HCT116 (cell line): ENCODE measurements around the gene CARD10. TPM values are rescaled to one million over a fixed set of nuclear protein-coding genes. Genes with fewer than 3 reads are reported as not detected.

Experiments
- ATAC-seq: fragments of 200-7000 bp; cut with Tn5 transposase; 2 replicates; pipeline ENCODE4 v1.9.1; 2020; ENCODE audit warnings: mild to moderate bottlenecking, moderate library complexity
- BruUV-seq: library from RNA; stranded (reverse); fragments of 400-500 nt; replicated peaks from 2 replicates; lab custom pipeline; 2021; lab: Mats Ljungman, UMichigan
- CTCF ChIA-PET: fragments of 300-600 bp; sonication (Branson Sonifier 250); formaldehyde crosslinking; loops from one replicate; lab custom pipeline; 2021; ENCODE audit warnings: antibody characterized with exemption; lab: Charles Lee
- POLR2A ChIA-PET: fragments of 300-600, 350-600 bp; sonication (Branson Sonifier 250); formaldehyde crosslinking; loops from one replicate; lab custom pipeline; 2021; ENCODE audit warnings: antibody characterized with exemption; lab: Charles Lee
- RAD21 ChIA-PET, 2 experiments: fragments of 300-600 bp; sonication (Branson Sonifier 250); formaldehyde crosslinking; loops; one replicate each; lab custom pipeline; 2023; ENCODE audit warnings: low total read pairs in 2 of 2; ENCODE audit not compliant: uncharacterized antibody in 2 of 2, unreplicated experiment in 2 of 2, low non-redundant PET in 1 of 2; lab: Charles Lee
- DNase-seq: peaks from one replicate; pipeline ENCODE4 v3.0.0-alpha.2; 2010; ENCODE audit warnings: low read depth, low spot score
- H2AFZ ChIP-seq: fragments of 200-600 bp; shearing (Covaris generic), sonication (generic); 2 replicates; pipeline ENCODE4 v1.6.1; 2017; ENCODE audit warnings: low read depth, mixed run types, mixed read lengths, antibody characterized with exemption, low read length; ENCODE audit not compliant: poor library complexity, severe bottlenecking
- H3K27ac ChIP-seq: 2 replicates; pipeline ENCODE4 v1.5.1; 2012; ENCODE audit warnings: low read depth, low read length
- H3K27me3 ChIP-seq: fragments of 200-600 bp; sonication (generic); 2 replicates; pipeline ENCODE4 v1.6.1; 2016; ENCODE audit warnings: mixed run types, low read length, mixed read lengths; ENCODE audit not compliant: insufficient read depth
- H3K36me3 ChIP-seq, 2 experiments: fragments of 200-500 bp in 1 of 2; fragments of 200-600 bp in 1 of 2; sonication (Bioruptor generic) in 1 of 2; sonication (generic) in 1 of 2; 2 replicates each; pipeline versions ENCODE4 v1.5.1 to v1.6.1; 2014 to 2016; ENCODE audit warnings: low read length in 2 of 2, inconsistent platforms in 1 of 2, mixed read lengths in 1 of 2, mixed run types in 1 of 2; ENCODE audit not compliant: insufficient read depth in 2 of 2, control insufficient read depth in 1 of 2
- H3K4me1 ChIP-seq, 2 experiments: fragments of 200-600 bp in 1 of 2; sonication (generic) in 1 of 2; 2 replicates each; pipeline versions ENCODE4 v1.5.1 to v1.6.1; 2012 to 2017; ENCODE audit warnings: low read length in 2 of 2, inconsistent platforms in 1 of 2, mild to moderate bottlenecking in 1 of 2, mixed read lengths in 1 of 2, mixed run types in 1 of 2, moderate library complexity in 1 of 2; ENCODE audit not compliant: insufficient read depth in 2 of 2, control insufficient read depth in 1 of 2
- H3K4me2 ChIP-seq: fragments of 200-600 bp; sonication (generic); 2 replicates; pipeline ENCODE4 v1.6.1; 2017; ENCODE audit warnings: mixed run types, low read length, mixed read lengths
- H3K4me3 ChIP-seq, 2 experiments: fragments of 200-600 bp in 1 of 2; sonication (generic) in 1 of 2; replicated peaks in 1 of 2; 2 replicates each; pipeline ENCODE4 v1.5.1; 2011 to 2016; ENCODE audit warnings: low read length in 2 of 2, control low read depth in 1 of 2, low read depth in 1 of 2, mild to moderate bottlenecking in 1 of 2, mixed read lengths in 1 of 2, mixed run types in 1 of 2
- H3K79me2 ChIP-seq: fragments of 200-600 bp; sonication (generic); 2 replicates; pipeline ENCODE4 v1.6.1; 2017; ENCODE audit warnings: mild to moderate bottlenecking, mixed run types, low read length, moderate library complexity, mixed read lengths; ENCODE audit not compliant: insufficient read depth
- H3K9ac ChIP-seq: fragments of 200-600 bp; sonication (generic); 2 replicates; pipeline ENCODE4 v1.6.1; 2016; ENCODE audit warnings: low read length, mixed read lengths
- H3K9me2 ChIP-seq: fragments of 200-600 bp; sonication (generic), shearing (Covaris generic); 2 replicates; pipeline ENCODE4 v1.6.1; 2017; ENCODE audit warnings: mixed run types, mild to moderate bottlenecking, moderate library complexity; ENCODE audit not compliant: insufficient read depth
- H3K9me3 ChIP-seq, 2 experiments: fragments of 200-500 bp in 1 of 2; fragments of 200-600 bp in 1 of 2; sonication (Bioruptor generic) in 1 of 2; sonication (generic) in 1 of 2; 2 replicates each; pipeline ENCODE4 v1.6.1; 2014 to 2017; ENCODE audit warnings: low read length in 2 of 2, mixed read lengths in 2 of 2, inconsistent platforms in 1 of 2, low read depth in 1 of 2, mild to moderate bottlenecking in 1 of 2, mixed run types in 1 of 2, moderate library complexity in 1 of 2; ENCODE audit not compliant: control insufficient read depth in 1 of 2, insufficient read depth in 1 of 2
- H4K20me1 ChIP-seq: fragments of 200-600 bp; sonication (generic), shearing (Covaris generic); 2 replicates; pipeline ENCODE4 v1.6.1; 2017; ENCODE audit warnings: mixed run types, mild to moderate bottlenecking, moderate library complexity; ENCODE audit not compliant: insufficient read depth
- CEBPB ChIP-seq: IDR thresholded peaks from 2 replicates; pipeline ENCODE4 v1.6.1; 2012; ENCODE audit warnings: low read depth
- CTCF ChIP-seq, 3 experiments: fragments of 200-600 bp in 1 of 3; sonication (generic) in 1 of 3; IDR thresholded peaks in 2 of 3; conservative IDR thresholded peaks in 1 of 3; 2 replicates each; pipeline ENCODE4 v1.5.1; 2012 to 2017; ENCODE audit warnings: low read depth in 2 of 3, low read length in 2 of 3, antibody characterized with exemption in 1 of 3, borderline replicate concordance in 1 of 3, control low read depth in 1 of 3, mild to moderate bottlenecking in 1 of 3, mixed read lengths in 1 of 3, mixed run types in 1 of 3, moderate library complexity in 1 of 3; ENCODE audit not compliant: insufficient read depth in 1 of 3
- POLR2AphosphoS5 ChIP-seq: IDR thresholded peaks from 2 replicates; pipeline ENCODE4 v1.6.1; 2011; ENCODE audit warnings: mild to moderate bottlenecking, low read depth, low read length, moderate library complexity
- RAD21 ChIP-seq: IDR thresholded peaks from 2 replicates; pipeline ENCODE4 v1.6.1; 2012; ENCODE audit warnings: low read depth, mild to moderate bottlenecking
- ZFX ChIP-seq: fragments of 450-650 bp; IDR thresholded peaks from 2 replicates; pipeline ENCODE4 v1.6.1; 2017
- ZNF274 ChIP-seq: fragments of 200-500 bp; sonication (Bioruptor generic); IDR thresholded peaks from 2 replicates; pipeline ENCODE4 v1.6.1; 2014; ENCODE audit warnings: mild to moderate bottlenecking, low read depth, low read length, inconsistent platforms
- intact Hi-C: fragments of 100-400 bp; cut with micrococcal nuclease; formaldehyde crosslinking; loops from 2 replicates; pipeline ENCODE4 v1.10.0; 2022
- total RNA-seq: library from RNA; stranded (reverse); gene quantifications from one replicate; pipeline ENCODE4 v1.2.1, GENCODE V29; 2021; ENCODE audit not compliant: unreplicated experiment

The CARD10 gene
- total RNA-seq, 1 experiment from 2014 or later: 32.0 TPM

- no peaks in the 10 kb centered on the region for H3K27me3 ChIP-seq
- RAD21 ChIA-PET: interaction anchor here (0.9 to 3.5 kb wide), 6 partner anchors 11 to 61 kb away, joined by 3 to 17 read pairs (median 3); no protein-coding TSS in a partner anchor
- ATAC-seq (peak; percentile 82), DNase-seq (no peak)
- intact Hi-C loops: loop anchor here (1.0 kb wide), 1 partner anchor 21 kb away; no protein-coding TSS in a partner anchor
- H3K4me2 ChIP-seq: peak overlapping the region; percentile 93
- BruUV-seq: TSS peak; percentile 84
- H3K79me2 ChIP-seq: no peaks in the 10 kb centered on the region
- H3K36me3 ChIP-seq: no peaks in the 10 kb centered on the region
- H3K9ac ChIP-seq: peak overlapping the region; percentile 67
- no peaks in the 10 kb centered on the region for H3K9me2 ChIP-seq
- peak overlapping the region; percentile 78 for H3K27ac ChIP-seq
- no peaks in the 10 kb centered on the region for H3K9me3 ChIP-seq
- H3K4me1 ChIP-seq: peaks cover 37 to 62% of the 10 kb centered on the region in 2 experiments
- H2AFZ ChIP-seq: peak overlapping the region; percentile 39
- CTCF ChIA-PET: interaction anchor here (1.1 to 14.9 kb wide), 9 partner anchors 13 to 135 kb away, joined by 3 to 238 read pairs (median 4); partner anchors contain the start of genes CDC42EP1 and GGA1
- no peaks in the 10 kb centered on the region for H4K20me1 ChIP-seq
- TF ChIP-seq ZFX: 0 out of 2 replicates have a peak, but pooled peaks have one; percentile 23
- peak; percentile 69 for TF ChIP-seq POLR2AphosphoS5
- no peak for TF ChIP-seq ZNF274
- POLR2A ChIA-PET: interaction anchor here (0.7 to 3.7 kb wide), 7 partner anchors 9 to 62 kb away, joined by 3 to 21 read pairs (median 6); no protein-coding TSS in a partner anchor
- peak overlapping the region; percentile 46 to 59 for H3K4me3 ChIP-seq
Measured at GRCh38 chr22:37545703-37546436, 26.7 kb upstream of the CARD10 start.

- H3K9ac ChIP-seq: peak overlapping the region; percentile 67
- intact Hi-C loops: loop anchor here (1.0 kb wide), 1 partner anchor 22 kb away; no protein-coding TSS in a partner anchor
- no peak overlapping the region for H2AFZ ChIP-seq
- CTCF ChIA-PET: interaction anchor here (1.1 to 14.9 kb wide), 11 partner anchors 14 to 229 kb away, joined by 3 to 238 read pairs (median 3); partner anchors contain the start of gene CDC42EP1
- no peaks in the 10 kb centered on the region for H3K79me2 ChIP-seq
- H3K9me3 ChIP-seq: no peaks in the 10 kb centered on the region
- ATAC-seq (peak; percentile 76), DNase-seq (no peak)
- TF ChIP-seq RAD21 (peak; percentile 89), CTCF (IDR thresholded peaks at IDR 0.05 in 2 of 3, conservative IDR thresholded peaks at IDR 0.05 in 1 of 3; ENCODE audit: borderline replicate concordance in 1 of 3, insufficient read depth in 1 of 3, low read depth in 2 of 3, low read length in 2 of 3) (peak; percentile 87 to 91 (median 89)), CEBPB (no peak)
- H3K4me1 ChIP-seq: peaks cover 37 to 69% of the 10 kb centered on the region in 2 experiments
- H3K4me3 ChIP-seq: peak overlapping the region; percentile 46 to 59
- no peaks in the 10 kb centered on the region for H3K9me2 ChIP-seq
- BruUV-seq: no TSS peak
- H3K36me3 ChIP-seq: no peaks in the 10 kb centered on the region
- RAD21 ChIA-PET: interaction anchor here (0.9 to 3.5 kb wide), 7 partner anchors 12 to 62 kb away, joined by 3 to 17 read pairs (median 3); no protein-coding TSS in a partner anchor
- no peaks in the 10 kb centered on the region for H4K20me1 ChIP-seq
- POLR2A ChIA-PET: interaction anchor here (0.7 to 3.7 kb wide), 9 partner anchors 14 to 202 kb away, joined by 3 to 21 read pairs (median 4); partner anchors contain the start of gene GGA1
- peak overlapping the region; percentile 93 for H3K4me2 ChIP-seq
- peak overlapping the region; percentile 78 for H3K27ac ChIP-seq
- no peaks in the 10 kb centered on the region for H3K27me3 ChIP-seq
Measured at GRCh38 chr22:37544955-37545702, 25.9 kb upstream of the CARD10 start.
